ENCODE results near the gene MPND.

Gene MPND

DNA sequence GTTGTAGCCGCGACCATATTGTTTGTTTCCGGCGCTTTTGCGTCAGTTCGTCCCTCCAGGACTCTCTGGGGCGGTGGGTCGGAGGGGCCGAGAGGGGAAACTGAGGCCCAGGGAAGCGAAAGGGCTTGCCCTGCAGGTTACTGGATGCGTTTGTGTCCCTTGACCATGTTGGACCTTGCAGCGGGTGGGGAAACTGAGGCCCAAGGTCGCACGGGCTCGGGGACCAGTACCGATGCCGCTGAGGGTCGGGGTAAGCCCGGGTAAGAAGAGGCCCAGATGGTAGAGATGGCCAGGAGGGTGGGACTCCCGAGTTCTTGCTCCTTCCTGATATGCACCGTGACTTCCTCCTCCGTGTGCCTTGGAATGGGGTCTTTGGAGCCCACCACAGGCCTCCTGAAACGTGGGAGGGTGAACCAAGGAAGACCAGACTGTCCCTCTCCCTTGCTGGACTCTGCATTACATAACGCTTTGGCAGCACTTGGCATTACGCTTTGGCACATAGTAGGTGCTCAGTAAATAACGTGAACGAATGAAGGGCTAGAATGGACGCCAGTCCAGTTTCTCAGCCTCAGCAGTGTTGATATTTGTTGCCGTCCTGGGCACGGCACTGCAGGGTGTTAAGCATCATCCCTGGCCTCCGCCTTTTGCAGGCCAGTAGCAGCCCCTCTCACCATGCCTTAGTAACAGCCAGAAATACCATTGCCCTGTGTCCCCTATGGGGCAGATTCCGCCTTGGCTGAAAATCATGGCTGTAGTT lies 59.8 kb downstream of the MPND start:
- H3K4me3 ChIP-seq (ENCODE audit: low read depth, low read length): peak overlapping the region; percentile 72
- TF ChIP-seq, protein P1, sequence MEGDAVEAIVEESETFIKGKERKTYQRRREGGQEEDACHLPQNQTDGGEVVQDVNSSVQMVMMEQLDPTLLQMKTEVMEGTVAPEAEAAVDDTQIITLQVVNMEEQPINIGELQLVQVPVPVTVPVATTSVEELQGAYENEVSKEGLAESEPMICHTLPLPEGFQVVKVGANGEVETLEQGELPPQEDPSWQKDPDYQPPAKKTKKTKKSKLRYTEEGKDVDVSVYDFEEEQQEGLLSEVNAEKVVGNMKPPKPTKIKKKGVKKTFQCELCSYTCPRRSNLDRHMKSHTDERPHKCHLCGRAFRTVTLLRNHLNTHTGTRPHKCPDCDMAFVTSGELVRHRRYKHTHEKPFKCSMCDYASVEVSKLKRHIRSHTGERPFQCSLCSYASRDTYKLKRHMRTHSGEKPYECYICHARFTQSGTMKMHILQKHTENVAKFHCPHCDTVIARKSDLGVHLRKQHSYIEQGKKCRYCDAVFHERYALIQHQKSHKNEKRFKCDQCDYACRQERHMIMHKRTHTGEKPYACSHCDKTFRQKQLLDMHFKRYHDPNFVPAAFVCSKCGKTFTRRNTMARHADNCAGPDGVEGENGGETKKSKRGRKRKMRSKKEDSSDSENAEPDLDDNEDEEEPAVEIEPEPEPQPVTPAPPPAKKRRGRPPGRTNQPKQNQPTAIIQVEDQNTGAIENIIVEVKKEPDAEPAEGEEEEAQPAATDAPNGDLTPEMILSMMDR (IDR thresholded peaks at IDR 0.05; ENCODE audit: low read depth, low read length): no peak

DNA sequence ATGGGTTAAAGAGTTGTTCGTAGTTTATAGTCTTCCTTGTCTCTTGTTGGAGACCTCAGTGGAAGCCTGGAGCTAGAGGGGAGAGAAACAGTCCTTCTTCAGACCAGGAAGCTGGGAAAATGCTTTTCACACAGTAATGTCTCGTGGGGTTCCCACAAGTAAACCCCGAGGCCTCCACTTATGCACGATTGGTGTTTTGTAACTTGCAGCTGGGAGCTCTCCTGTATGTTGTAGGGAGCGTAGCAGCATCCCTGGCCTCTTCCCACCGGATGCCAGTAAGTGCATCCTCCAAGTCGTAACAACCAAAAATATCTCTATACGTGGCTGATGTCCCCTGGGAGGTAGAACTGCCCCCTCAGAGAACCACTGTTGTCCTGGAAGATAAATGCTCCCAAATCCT lies 62.6 kb downstream of the MPND start:
- TF ChIP-seq, protein P1 (IDR thresholded peaks at IDR 0.05; ENCODE audit: low read depth, low read length): no peak
- H3K4me3 ChIP-seq (ENCODE audit: low read depth, low read length): no peak overlapping the region

GRCh38 chr19:4406626-4407025 lies 63.3 kb downstream of the MPND start:
- TF ChIP-seq, protein P1 (IDR thresholded peaks at IDR 0.05; ENCODE audit: low read depth, low read length): no peak
- H3K4me3 ChIP-seq (ENCODE audit: low read depth, low read length): no peak overlapping the region

- H3K4me3 ChIP-seq (ENCODE audit: low read depth, low read length): no peak overlapping the region
- TF ChIP-seq, protein P1 (IDR thresholded peaks at IDR 0.05; ENCODE audit: low read depth, low read length): no peak
Observed at GRCh38 chr19:4409123-4409933, 66.0 kb downstream of the MPND start.
